ENCODE data around the gene APLP2.
"Not testable (repeated sequence)": the region's sequence is repeated elsewhere in the genome, so short reads cannot be mapped to it uniquely, and the experiment has no call there.

APLP2 gene

GRCh38 chr11:130092661-130093060 is 23.0 kb downstream of the APLP2 start:
- no peak for DNase-seq

GRCh38 chr11:130094614-130095013 is 24.9 kb downstream of the APLP2 start:
- no peak for DNase-seq

- no peak for DNase-seq
Measured at GRCh38 chr11:130095326-130095725, 25.6 kb downstream of the APLP2 start.

GRCh38 chr11:130096042-130096441 is 26.3 kb downstream of the APLP2 start:
- DNase-seq, result no peak

- DNase-seq, result no peak
Measured at GRCh38 chr11:130096823-130097222, 27.1 kb downstream of the APLP2 start.

- no peak for DNase-seq
Measured at GRCh38 chr11:130097285-130097684, 27.6 kb downstream of the APLP2 start.

GRCh38 chr11:130099356-130099755 is 29.7 kb downstream of the APLP2 start:
- no peak for DNase-seq

- DNase-seq, result no peak
Measured at GRCh38 chr11:130100381-130101095, 30.8 kb downstream of the APLP2 start.

GRCh38 chr11:130101661-130102060 is 32.0 kb downstream of the APLP2 start:
- no peak for DNase-seq

- no peak for DNase-seq
Measured at GRCh38 chr11:130102301-130103249, 32.9 kb downstream of the APLP2 start.

GRCh38 chr11:130103296-130103814 is 33.7 kb downstream of the APLP2 start:
- DNase-seq, result peak; percentile 56

GRCh38 chr11:130106381-130106780 is 36.7 kb downstream of the APLP2 start:
- no peak for DNase-seq

GRCh38 chr11:130108671-130109070 is 39.0 kb downstream of the APLP2 start:
- not testable (repeated sequence) for DNase-seq

GRCh38 chr11:130109386-130109785 is 39.7 kb downstream of the APLP2 start:
- DNase-seq, result no peak

- no peak for DNase-seq
Measured at GRCh38 chr11:130110339-130111108, 40.8 kb downstream of the APLP2 start.

GRCh38 chr11:130112071-130112830 is 42.6 kb downstream of the APLP2 start:
- DNase-seq, result no peak

GRCh38 chr11:130114281-130114680 is 44.6 kb downstream of the APLP2 start:
- DNase-seq, result no peak

GRCh38 chr11:130114726-130115125 is 45.0 kb downstream of the APLP2 start:
- no peak for DNase-seq

GRCh38 chr11:130115218-130115617 is 45.5 kb downstream of the APLP2 start:
- no peak for DNase-seq

- DNase-seq, result no peak
Measured at GRCh38 chr11:130118165-130118564, 48.5 kb downstream of the APLP2 start.

- DNase-seq, result no peak
Measured at GRCh38 chr11:130118636-130119387, 49.1 kb downstream of the APLP2 start.
